ENCODE data around the gene IL23R.
A peak's percentile ranks its signal among the peaks of the same experiment; 100 is the strongest.

Gene IL23R

DNA sequence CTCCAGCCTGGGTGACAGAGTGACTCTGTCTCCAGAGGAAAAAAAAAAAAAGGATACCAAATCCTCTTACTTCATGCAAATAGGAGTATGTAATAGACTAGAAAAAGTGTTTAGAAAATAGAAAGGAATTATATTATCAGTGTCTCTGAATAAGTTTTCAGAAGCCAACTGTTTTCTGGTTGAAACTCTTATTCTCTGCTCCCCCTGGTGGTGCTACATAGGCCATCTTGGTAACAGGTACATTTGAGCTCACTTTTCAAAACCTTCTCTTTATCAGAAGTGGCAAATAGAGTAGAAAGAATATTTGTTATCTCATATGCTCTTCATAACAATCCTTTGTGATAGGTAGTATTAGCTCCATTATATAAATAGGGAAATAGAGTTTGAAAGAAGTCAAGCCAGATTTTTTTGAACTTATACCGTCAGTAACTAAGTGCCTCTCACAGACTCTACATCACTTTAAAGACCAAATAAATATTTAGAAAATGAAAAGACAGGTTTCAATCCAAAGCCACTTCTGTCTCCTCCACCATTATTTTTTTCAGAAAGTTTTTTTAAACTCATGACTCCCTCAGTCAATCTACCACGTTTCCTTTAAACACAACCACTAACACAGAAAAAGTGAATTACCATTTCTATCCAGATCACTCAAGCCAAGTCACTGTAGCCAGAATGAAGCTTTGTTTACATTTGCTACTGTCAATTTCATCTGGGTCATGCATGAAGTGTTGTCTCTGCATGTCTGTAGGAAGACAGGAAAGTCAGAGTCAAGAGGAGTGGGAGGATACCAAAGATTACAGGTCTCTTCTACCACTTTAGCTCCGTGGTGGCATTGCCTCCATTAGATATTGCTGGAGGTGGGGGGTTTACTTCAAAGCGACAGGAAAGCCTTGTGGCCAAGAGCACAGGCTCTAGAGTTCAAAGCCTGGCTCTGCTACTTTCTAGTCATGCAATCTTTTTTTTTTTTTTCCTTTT lies 45.6 kb downstream of the IL23R start:
- no peak for DNase-seq (ENCODE audit: extremely low read depth, low read depth)
- TF ChIP-seq, protein P1, sequence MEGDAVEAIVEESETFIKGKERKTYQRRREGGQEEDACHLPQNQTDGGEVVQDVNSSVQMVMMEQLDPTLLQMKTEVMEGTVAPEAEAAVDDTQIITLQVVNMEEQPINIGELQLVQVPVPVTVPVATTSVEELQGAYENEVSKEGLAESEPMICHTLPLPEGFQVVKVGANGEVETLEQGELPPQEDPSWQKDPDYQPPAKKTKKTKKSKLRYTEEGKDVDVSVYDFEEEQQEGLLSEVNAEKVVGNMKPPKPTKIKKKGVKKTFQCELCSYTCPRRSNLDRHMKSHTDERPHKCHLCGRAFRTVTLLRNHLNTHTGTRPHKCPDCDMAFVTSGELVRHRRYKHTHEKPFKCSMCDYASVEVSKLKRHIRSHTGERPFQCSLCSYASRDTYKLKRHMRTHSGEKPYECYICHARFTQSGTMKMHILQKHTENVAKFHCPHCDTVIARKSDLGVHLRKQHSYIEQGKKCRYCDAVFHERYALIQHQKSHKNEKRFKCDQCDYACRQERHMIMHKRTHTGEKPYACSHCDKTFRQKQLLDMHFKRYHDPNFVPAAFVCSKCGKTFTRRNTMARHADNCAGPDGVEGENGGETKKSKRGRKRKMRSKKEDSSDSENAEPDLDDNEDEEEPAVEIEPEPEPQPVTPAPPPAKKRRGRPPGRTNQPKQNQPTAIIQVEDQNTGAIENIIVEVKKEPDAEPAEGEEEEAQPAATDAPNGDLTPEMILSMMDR (IDR thresholded peaks at IDR 0.05; ENCODE audit: low read depth, low read length), result peak; percentile 55

DNA sequence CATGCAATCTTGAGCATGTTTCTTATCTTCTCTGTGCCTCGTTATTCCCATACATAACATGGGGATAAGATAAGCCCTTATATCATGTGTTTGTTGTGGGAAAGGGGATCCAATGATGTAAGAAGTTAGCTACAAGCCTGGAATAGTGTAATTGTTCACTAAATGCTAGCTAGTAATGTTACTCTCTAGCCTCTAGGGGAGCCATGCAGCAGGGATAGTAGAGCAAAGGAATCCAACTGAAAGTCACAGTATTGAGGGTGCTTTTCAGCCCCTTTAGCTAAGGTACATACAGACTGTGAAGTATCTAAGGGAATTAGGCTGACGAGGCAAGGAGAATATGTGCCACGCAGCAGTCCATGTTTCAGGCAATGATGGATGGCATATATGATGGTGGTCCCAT lies 46.9 kb downstream of the IL23R start:
- TF ChIP-seq, protein P1 (IDR thresholded peaks at IDR 0.05; ENCODE audit: low read depth, low read length), result peak; percentile 52
- DNase-seq (ENCODE audit: extremely low read depth, low read depth), result no peak

DNA sequence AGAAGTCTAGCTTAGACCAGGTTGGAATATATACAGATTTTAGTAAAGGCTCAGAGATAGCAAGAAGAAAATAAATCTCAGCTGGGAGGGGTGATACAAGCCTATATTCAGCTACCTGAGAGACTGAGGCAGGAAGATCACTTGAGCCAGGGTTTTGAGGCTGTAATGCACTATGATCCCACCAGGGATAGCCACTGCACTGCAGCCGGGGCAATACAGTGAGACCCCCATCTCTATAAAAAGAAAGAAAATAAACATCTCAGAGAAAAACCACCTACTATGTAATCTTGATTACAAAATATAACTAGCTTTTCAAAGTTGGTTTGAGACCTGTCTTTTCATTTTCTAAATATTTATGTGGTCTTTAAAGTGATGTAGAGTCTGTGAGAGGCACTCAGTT lies 47.7 kb downstream of the IL23R start:
- TF ChIP-seq, protein P1 (IDR thresholded peaks at IDR 0.05; ENCODE audit: low read depth, low read length), result no peak
- DNase-seq (ENCODE audit: extremely low read depth, low read depth), result no peak

DNA sequence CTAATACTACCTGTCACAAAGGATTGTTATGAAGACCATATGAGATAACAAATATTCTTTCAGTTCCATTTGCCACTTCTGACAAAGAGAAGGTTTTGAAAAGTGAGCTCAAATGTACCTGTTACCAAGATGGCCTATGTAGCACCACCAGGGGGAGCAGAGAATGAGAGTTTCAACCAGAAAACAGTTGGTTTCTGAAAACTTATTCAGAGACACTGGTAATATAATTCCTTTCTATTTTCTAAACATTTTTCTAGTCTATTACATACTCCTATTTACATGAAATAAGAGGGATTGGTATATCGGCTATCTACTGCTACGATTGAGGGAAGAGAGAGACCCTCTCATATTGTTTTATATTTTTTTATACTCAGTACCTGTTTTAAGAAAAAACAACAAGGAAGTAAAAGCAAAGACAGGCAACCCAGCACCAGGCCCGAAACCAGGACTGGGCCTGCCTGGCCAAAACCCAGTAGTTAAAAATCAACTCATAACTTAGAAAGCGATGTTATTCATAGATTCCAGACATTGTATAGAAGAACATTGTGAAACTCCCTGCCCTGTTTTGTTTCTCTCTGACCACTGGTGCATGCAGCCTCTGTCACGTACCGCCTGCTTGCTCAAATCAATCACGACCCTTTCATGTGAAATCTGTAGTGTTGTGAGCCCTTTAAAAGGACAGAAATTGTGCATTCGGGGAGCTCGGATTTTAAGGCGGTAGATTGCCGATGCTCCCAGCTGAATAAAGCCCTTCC lies 48.3 kb downstream of the IL23R start:
- no peak for DNase-seq (ENCODE audit: extremely low read depth, low read depth)
- TF ChIP-seq, protein P1 (IDR thresholded peaks at IDR 0.05; ENCODE audit: low read depth, low read length), result peak; percentile 58

GRCh38 chr1:67216401-67216800 lies 50.1 kb downstream of the IL23R start:
- no peak for DNase-seq (ENCODE audit: extremely low read depth, low read depth)
- TF ChIP-seq, protein P1 (IDR thresholded peaks at IDR 0.05; ENCODE audit: low read depth, low read length), result no peak

- DNase-seq (ENCODE audit: extremely low read depth, low read depth), result no peak
- TF ChIP-seq, protein P1 (IDR thresholded peaks at IDR 0.05; ENCODE audit: low read depth, low read length), result no peak
Measured at GRCh38 chr1:67217417-67217816, 51.2 kb downstream of the IL23R start.

- TF ChIP-seq, protein P1 (IDR thresholded peaks at IDR 0.05; ENCODE audit: low read depth, low read length), result no peak
- no peak for DNase-seq (ENCODE audit: extremely low read depth, low read depth)
Measured at GRCh38 chr1:67217938-67218337, 51.7 kb downstream of the IL23R start.

Data from AG09319 (cell line).